HCT116 (cell line): ENCODE data around the gene DDN. TPM values are rescaled to one million over a fixed set of nuclear protein-coding genes. Genes with fewer than 3 reads are reported as not detected.

Experiments
- ATAC-seq: fragments of 200-7000 bp; cut with Tn5 transposase; 2 replicates; pipeline ENCODE4 v1.9.1; 2020; ENCODE audit warnings: mild to moderate bottlenecking, moderate library complexity
- BruUV-seq: library from RNA; stranded (reverse); fragments of 400-500 nt; replicated peaks from 2 replicates; lab custom pipeline; 2021; lab: Mats Ljungman, UMichigan
- CTCF ChIA-PET: fragments of 300-600 bp; sonication (Branson Sonifier 250); formaldehyde crosslinking; loops from one replicate; lab custom pipeline; 2021; ENCODE audit warnings: antibody characterized with exemption; lab: Charles Lee
- POLR2A ChIA-PET: fragments of 300-600, 350-600 bp; sonication (Branson Sonifier 250); formaldehyde crosslinking; loops from one replicate; lab custom pipeline; 2021; ENCODE audit warnings: antibody characterized with exemption; lab: Charles Lee
- RAD21 ChIA-PET, 2 experiments: fragments of 300-600 bp; sonication (Branson Sonifier 250); formaldehyde crosslinking; loops; one replicate each; lab custom pipeline; 2023; ENCODE audit warnings: low total read pairs in 2 of 2; ENCODE audit not compliant: uncharacterized antibody in 2 of 2, unreplicated experiment in 2 of 2, low non-redundant PET in 1 of 2; lab: Charles Lee
- DNase-seq: peaks from one replicate; pipeline ENCODE4 v3.0.0-alpha.2; 2010; ENCODE audit warnings: low read depth, low spot score
- H2AFZ ChIP-seq: fragments of 200-600 bp; shearing (Covaris generic), sonication (generic); 2 replicates; pipeline ENCODE4 v1.6.1; 2017; ENCODE audit warnings: low read depth, mixed run types, mixed read lengths, antibody characterized with exemption, low read length; ENCODE audit not compliant: poor library complexity, severe bottlenecking
- H3K27ac ChIP-seq: 2 replicates; pipeline ENCODE4 v1.5.1; 2012; ENCODE audit warnings: low read depth, low read length
- H3K27me3 ChIP-seq: fragments of 200-600 bp; sonication (generic); 2 replicates; pipeline ENCODE4 v1.6.1; 2016; ENCODE audit warnings: mixed run types, low read length, mixed read lengths; ENCODE audit not compliant: insufficient read depth
- H3K36me3 ChIP-seq, 2 experiments: fragments of 200-500 bp in 1 of 2; fragments of 200-600 bp in 1 of 2; sonication (Bioruptor generic) in 1 of 2; sonication (generic) in 1 of 2; 2 replicates each; pipeline versions ENCODE4 v1.5.1 to v1.6.1; 2014 to 2016; ENCODE audit warnings: low read length in 2 of 2, inconsistent platforms in 1 of 2, mixed read lengths in 1 of 2, mixed run types in 1 of 2; ENCODE audit not compliant: insufficient read depth in 2 of 2, control insufficient read depth in 1 of 2
- H3K4me1 ChIP-seq, 2 experiments: fragments of 200-600 bp in 1 of 2; sonication (generic) in 1 of 2; 2 replicates each; pipeline versions ENCODE4 v1.5.1 to v1.6.1; 2012 to 2017; ENCODE audit warnings: low read length in 2 of 2, inconsistent platforms in 1 of 2, mild to moderate bottlenecking in 1 of 2, mixed read lengths in 1 of 2, mixed run types in 1 of 2, moderate library complexity in 1 of 2; ENCODE audit not compliant: insufficient read depth in 2 of 2, control insufficient read depth in 1 of 2
- H3K4me2 ChIP-seq: fragments of 200-600 bp; sonication (generic); 2 replicates; pipeline ENCODE4 v1.6.1; 2017; ENCODE audit warnings: mixed run types, low read length, mixed read lengths
- H3K4me3 ChIP-seq, 2 experiments: fragments of 200-600 bp in 1 of 2; sonication (generic) in 1 of 2; replicated peaks in 1 of 2; 2 replicates each; pipeline ENCODE4 v1.5.1; 2011 to 2016; ENCODE audit warnings: low read length in 2 of 2, control low read depth in 1 of 2, low read depth in 1 of 2, mild to moderate bottlenecking in 1 of 2, mixed read lengths in 1 of 2, mixed run types in 1 of 2
- H3K79me2 ChIP-seq: fragments of 200-600 bp; sonication (generic); 2 replicates; pipeline ENCODE4 v1.6.1; 2017; ENCODE audit warnings: mild to moderate bottlenecking, mixed run types, low read length, moderate library complexity, mixed read lengths; ENCODE audit not compliant: insufficient read depth
- H3K9ac ChIP-seq: fragments of 200-600 bp; sonication (generic); 2 replicates; pipeline ENCODE4 v1.6.1; 2016; ENCODE audit warnings: low read length, mixed read lengths
- H3K9me2 ChIP-seq: fragments of 200-600 bp; sonication (generic), shearing (Covaris generic); 2 replicates; pipeline ENCODE4 v1.6.1; 2017; ENCODE audit warnings: mixed run types, mild to moderate bottlenecking, moderate library complexity; ENCODE audit not compliant: insufficient read depth
- H3K9me3 ChIP-seq, 2 experiments: fragments of 200-500 bp in 1 of 2; fragments of 200-600 bp in 1 of 2; sonication (Bioruptor generic) in 1 of 2; sonication (generic) in 1 of 2; 2 replicates each; pipeline ENCODE4 v1.6.1; 2014 to 2017; ENCODE audit warnings: low read length in 2 of 2, mixed read lengths in 2 of 2, inconsistent platforms in 1 of 2, low read depth in 1 of 2, mild to moderate bottlenecking in 1 of 2, mixed run types in 1 of 2, moderate library complexity in 1 of 2; ENCODE audit not compliant: control insufficient read depth in 1 of 2, insufficient read depth in 1 of 2
- H4K20me1 ChIP-seq: fragments of 200-600 bp; sonication (generic), shearing (Covaris generic); 2 replicates; pipeline ENCODE4 v1.6.1; 2017; ENCODE audit warnings: mixed run types, mild to moderate bottlenecking, moderate library complexity; ENCODE audit not compliant: insufficient read depth
- CBX3 ChIP-seq: IDR thresholded peaks from 2 replicates; pipeline ENCODE4 v1.6.1; 2012; ENCODE audit warnings: low read depth
- CEBPB ChIP-seq: IDR thresholded peaks from 2 replicates; pipeline ENCODE4 v1.6.1; 2012; ENCODE audit warnings: low read depth
- CTCF ChIP-seq, 3 experiments: fragments of 200-600 bp in 1 of 3; sonication (generic) in 1 of 3; IDR thresholded peaks in 2 of 3; conservative IDR thresholded peaks in 1 of 3; 2 replicates each; pipeline ENCODE4 v1.5.1; 2012 to 2017; ENCODE audit warnings: low read depth in 2 of 3, low read length in 2 of 3, antibody characterized with exemption in 1 of 3, borderline replicate concordance in 1 of 3, control low read depth in 1 of 3, mild to moderate bottlenecking in 1 of 3, mixed read lengths in 1 of 3, mixed run types in 1 of 3, moderate library complexity in 1 of 3; ENCODE audit not compliant: insufficient read depth in 1 of 3
- ELF1 ChIP-seq: IDR thresholded peaks from 2 replicates; pipeline ENCODE4 v1.6.1; 2012; ENCODE audit warnings: low read depth, borderline replicate concordance
- EZH2phosphoT487 ChIP-seq: fragments of 200-600 bp; IDR thresholded peaks from 2 replicates; pipeline ENCODE4 v1.6.1; 2018; ENCODE audit warnings: antibody characterized with exemption, borderline replicate concordance
- JUND ChIP-seq: IDR thresholded peaks from 2 replicates; pipeline ENCODE4 v1.6.1; 2012
- POLR2A ChIP-seq: IDR thresholded peaks from 2 replicates; pipeline ENCODE4 v1.7.0; 2011; ENCODE audit warnings: borderline replicate concordance; ENCODE audit not compliant: insufficient read depth, insufficient read length; ENCODE audit errors: extremely low read depth
- intact Hi-C: fragments of 100-400 bp; cut with micrococcal nuclease; formaldehyde crosslinking; loops from 2 replicates; pipeline ENCODE4 v1.10.0; 2022
- total RNA-seq: library from RNA; stranded (reverse); gene quantifications from one replicate; pipeline ENCODE4 v1.2.1, GENCODE V29; 2021; ENCODE audit not compliant: unreplicated experiment

Gene DDN
- total RNA-seq, 1 experiment from 2014 or later = 8.1 TPM

- no peaks in the 10 kb centered on the region for H4K20me1 ChIP-seq
- peaks cover 30 to 64% of the 10 kb centered on the region in 2 experiments for H3K36me3 ChIP-seq
- no peaks in the 10 kb centered on the region for H3K27me3 ChIP-seq
- no peak overlapping the region for H2AFZ ChIP-seq
- H3K27ac ChIP-seq = no peak overlapping the region
- H3K79me2 ChIP-seq = peaks cover 5% of the 10 kb centered on the region; the same call in 1 of the 2 replicates
- intact Hi-C loops = no loop called here
- H3K9ac ChIP-seq = no peak overlapping the region
- no peak overlapping the region for H3K4me3 ChIP-seq
- H3K9me3 ChIP-seq = no peaks in the 10 kb centered on the region
- no peaks in the 10 kb centered on the region for H3K9me2 ChIP-seq
- CTCF ChIA-PET = interaction anchor here (2.2 kb wide), 1 partner anchor 12 kb away, joined by 6 read pairs; no protein-coding TSS in a partner anchor
- H3K4me1 ChIP-seq = no peaks in the 10 kb centered on the region
- TF ChIP-seq ELF1 = no peak
- TF ChIP-seq CTCF (IDR thresholded peaks at IDR 0.05 in 2 of 3, conservative IDR thresholded peaks at IDR 0.05 in 1 of 3; ENCODE audit: borderline replicate concordance in 1 of 3, insufficient read depth in 1 of 3, low read depth in 2 of 3, low read length in 2 of 3) = no peak
- RAD21 ChIA-PET = no interaction called here
- DNase-seq (no peak), ATAC-seq (peak; percentile 10; the same call in 1 of the 2 replicates)
- no TSS peak for BruUV-seq
- no peak overlapping the region for H3K4me2 ChIP-seq
- POLR2A ChIA-PET = interaction anchor here (1.2 kb wide), 1 partner anchor 12 kb away, joined by 3 read pairs; no protein-coding TSS in a partner anchor
Measured at GRCh38 chr12:49031573-49032161, 32.5 kb upstream of the DDN start.

- Histone ChIP-seq H3K27me3 (no peaks in the 10 kb centered on the region), H3K9ac (no peak overlapping the region), H3K4me2 (no peak overlapping the region), H4K20me1 (no peaks in the 10 kb centered on the region), H2AFZ (no peak overlapping the region), H3K27ac (no peak overlapping the region), H3K4me3 (no peak overlapping the region), H3K9me3 (no peaks in the 10 kb centered on the region), H3K79me2 (peaks cover 11% of the 10 kb centered on the region; the same call in 1 of the 2 replicates), H3K4me1 (no peaks in the 10 kb centered on the region), H3K36me3 (peaks cover 36 to 70% of the 10 kb centered on the region in 2 experiments), H3K9me2 (no peaks in the 10 kb centered on the region)
- POLR2A ChIA-PET = interaction anchor here (1.2 kb wide), 2 partner anchors 12 to 100 kb away, joined by 3 read pairs; partner anchors contain the start of gene TUBA1B
- TF ChIP-seq JUND (no peak), CBX3 (no peak), CEBPB (no peak), POLR2A (no peak), EZH2phosphoT487 (no peak)
- CTCF ChIA-PET = interaction anchor here (2.2 kb wide), 1 partner anchor 11 kb away, joined by 6 read pairs; no protein-coding TSS in a partner anchor
- DNase-seq (no peak), ATAC-seq (peak; percentile 8; the same call in 1 of the 2 replicates)
- no TSS peak for BruUV-seq
- intact Hi-C loops = no loop called here
- RAD21 ChIA-PET = no interaction called here
Measured at GRCh38 chr12:49030714-49031572, 31.8 kb upstream of the DDN start.
